Measurements from ENCODE around the gene CAMK2B. TPM values are rescaled to one million over a fixed set of nuclear protein-coding genes. Genes with fewer than 3 reads are reported as not detected.

CAMK2B gene
- total RNA-seq, 1 experiment from 2014 or later = not detected

GRCh38 chr7:44213877-44214388, 111.5 kb downstream of the CAMK2B start:
- intact Hi-C loops (cut with micrococcal nuclease; ENCODE audit: unreplicated experiment) = loop anchor here (1.0 kb wide), 1 partner anchor 83 kb away; no protein-coding TSS in a partner anchor
- no peaks in the 10 kb centered on the region; the same call in 1 of the 2 replicates for H3K36me3 ChIP-seq (ENCODE audit: control insufficient read depth, insufficient read depth, low read length)
- no TSS peak for BruUV-seq (replicated peaks)
- Mint-ChIP-seq H3K27me3 (ENCODE audit: insufficient read depth, unreplicated experiment) (no peaks in the 10 kb centered on the region), H3K4me3 (ENCODE audit: unreplicated experiment) (no peak overlapping the region), H3K36me3 (ENCODE audit: insufficient read depth, unreplicated experiment) (peaks cover 39% of the 10 kb centered on the region), H3K27ac (ENCODE audit: unreplicated experiment) (no peak overlapping the region), H3K4me1 (ENCODE audit: low read depth, unreplicated experiment) (no peaks in the 10 kb centered on the region), H3K9me3 (ENCODE audit: unreplicated experiment) (no peaks in the 10 kb centered on the region)
- CTCF ChIA-PET = interaction anchor here (0.9 to 1.2 kb wide), 4 partner anchors 8 to 83 kb away, joined by 3 to 12 read pairs (median 4); no protein-coding TSS in a partner anchor
- H3K27me3 ChIP-seq (replicated peaks; ENCODE audit: control insufficient read depth, insufficient read depth, low read length) = no peaks in the 10 kb centered on the region
- no peak overlapping the region for H3K4me3 ChIP-seq (ENCODE audit: low read depth, low read length)
- no peaks in the 10 kb centered on the region for H3K4me1 ChIP-seq
- DNase-seq = no peak
- no peaks in the 10 kb centered on the region for H3K9me3 ChIP-seq
- TF ChIP-seq CTCF (IDR thresholded peaks at IDR 0.05; ENCODE audit: insufficient read depth in 1 of 2, low read depth in 1 of 2, low read length in 1 of 2, severe bottlenecking in 1 of 2, unreplicated experiment in 1 of 2) = no peak
- POLR2A ChIA-PET = no interaction called here

GRCh38 chr7:44213206-44213876, 112.1 kb downstream of the CAMK2B start:
- ChIA-PET POLR2A (no interaction called here), CTCF (interaction anchor here (1.2 kb wide), 1 partner anchor 82 kb away, joined by 3 read pairs; no protein-coding TSS in a partner anchor)
- DNase-seq = no peak
- Mint-ChIP-seq H3K36me3 (ENCODE audit: insufficient read depth, unreplicated experiment) (peaks cover 45% of the 10 kb centered on the region), H3K27ac (ENCODE audit: unreplicated experiment) (no peak overlapping the region), H3K9me3 (ENCODE audit: unreplicated experiment) (no peaks in the 10 kb centered on the region), H3K27me3 (ENCODE audit: insufficient read depth, unreplicated experiment) (no peaks in the 10 kb centered on the region), H3K4me3 (ENCODE audit: unreplicated experiment) (no peak overlapping the region), H3K4me1 (ENCODE audit: low read depth, unreplicated experiment) (no peaks in the 10 kb centered on the region)
- Histone ChIP-seq H3K27me3 (replicated peaks; ENCODE audit: control insufficient read depth, insufficient read depth, low read length) (no peaks in the 10 kb centered on the region), H3K4me1 (no peaks in the 10 kb centered on the region), H3K9me3 (no peaks in the 10 kb centered on the region), H3K4me3 (ENCODE audit: low read depth, low read length) (no peak overlapping the region), H3K36me3 (ENCODE audit: control insufficient read depth, insufficient read depth, low read length) (peaks cover 1% of the 10 kb centered on the region)
- intact Hi-C loops (cut with micrococcal nuclease; ENCODE audit: unreplicated experiment) = no loop called here
- TSS peak; percentile 29 for BruUV-seq (replicated peaks)
- TF ChIP-seq CTCF (IDR thresholded peaks at IDR 0.05; ENCODE audit: insufficient read depth in 1 of 2, low read depth in 1 of 2, low read length in 1 of 2, severe bottlenecking in 1 of 2, unreplicated experiment in 1 of 2) = no peak

GRCh38 chr7:44212581-44213184, 112.7 kb downstream of the CAMK2B start:
- DNase-seq = peak in 1 of 2 experiments; percentile 14
- no peaks in the 10 kb centered on the region for H3K27me3 ChIP-seq (replicated peaks; ENCODE audit: control insufficient read depth, insufficient read depth, low read length)
- BruUV-seq (replicated peaks) = no TSS peak
- H3K9me3 ChIP-seq = no peaks in the 10 kb centered on the region
- intact Hi-C loops (cut with micrococcal nuclease; ENCODE audit: unreplicated experiment) = no loop called here
- H3K4me1 Mint-ChIP-seq (ENCODE audit: low read depth, unreplicated experiment) = no peaks in the 10 kb centered on the region
- H3K27ac Mint-ChIP-seq (ENCODE audit: unreplicated experiment) = no peak overlapping the region
- no peak for TF ChIP-seq CTCF (IDR thresholded peaks at IDR 0.05; ENCODE audit: insufficient read depth in 1 of 2, low read depth in 1 of 2, low read length in 1 of 2, severe bottlenecking in 1 of 2, unreplicated experiment in 1 of 2)
- POLR2A ChIA-PET = no interaction called here
- H3K9me3 Mint-ChIP-seq (ENCODE audit: unreplicated experiment) = no peaks in the 10 kb centered on the region
- H3K4me3 ChIP-seq (ENCODE audit: low read depth, low read length) = no peak overlapping the region
- no peaks in the 10 kb centered on the region for H3K4me1 ChIP-seq
- peaks cover 51% of the 10 kb centered on the region for H3K36me3 Mint-ChIP-seq (ENCODE audit: insufficient read depth, unreplicated experiment)
- no peaks in the 10 kb centered on the region for H3K27me3 Mint-ChIP-seq (ENCODE audit: insufficient read depth, unreplicated experiment)
- no peak overlapping the region for H3K4me3 Mint-ChIP-seq (ENCODE audit: unreplicated experiment)
- CTCF ChIA-PET = interaction anchor here (1.2 kb wide), 1 partner anchor 82 kb away, joined by 3 read pairs; no protein-coding TSS in a partner anchor
- H3K36me3 ChIP-seq (ENCODE audit: control insufficient read depth, insufficient read depth, low read length) = peaks cover 3% of the 10 kb centered on the region

Data from Caco-2 (cell line).